Heart right ventricle (tissue), 16 donors: ENCODE measurements around the gene DSCAM. TPM values are rescaled to one million over a fixed set of nuclear protein-coding genes. Genes with fewer than 3 reads are reported as not detected.

Experiments used
- ATAC-seq, 8 donors: fragments of 200-7000 bp; cut with Tn5 transposase; one replicate each; pipeline ENCODE4 v1.9.1; 2020; ENCODE audit warnings: mild to moderate bottlenecking in 8 of 8, moderate library complexity in 8 of 8, moderate number of reproducible peaks in 1 of 8
- DNase-seq, 2 donors: peaks; one replicate each; pipeline ENCODE4 v3.0.0-alpha.2; 2020
- H3K27ac ChIP-seq, 10 donors: fragments of 200-600 bp; sonication (generic) in 2 of 10; one replicate each; pipeline versions ENCODE4 v1.5.0 to v1.8.0; 2020 to 2022; ENCODE audit warnings: mild to moderate bottlenecking in 3 of 10
- H3K27me3 ChIP-seq, 7 donors: fragments of 200-600 bp; one replicate each; pipeline ENCODE4 v1.8.0; 2021 to 2022; ENCODE audit warnings: mild to moderate bottlenecking in 2 of 7
- H3K36me3 ChIP-seq, 9 donors: fragments of 200-600 bp; sonication (generic) in 1 of 9; one replicate each; pipeline versions ENCODE4 v1.5.0 to v1.8.0; 2020 to 2022; ENCODE audit warnings: mild to moderate bottlenecking in 2 of 9
- H3K4me1 ChIP-seq, 9 donors: fragments of 200-600 bp; sonication (generic) in 1 of 9; one replicate each; pipeline versions ENCODE4 v1.5.0 to v1.8.0; 2020 to 2022; ENCODE audit warnings: mild to moderate bottlenecking in 4 of 9
- H3K4me3 ChIP-seq, 10 donors: fragments of 200-600 bp; sonication (generic) in 2 of 10; one replicate each; pipeline versions ENCODE4 v1.5.0 to v1.8.0; 2020 to 2022; ENCODE audit warnings: mild to moderate bottlenecking in 7 of 10, moderate library complexity in 2 of 10
- H3K9me3 ChIP-seq, 11 donors: fragments of 200-600 bp in 10 of 11; sonication (generic) in 2 of 11; one replicate each; pipeline versions ENCODE4 v1.5.0 to v1.8.0; 2013 to 2022; ENCODE audit warnings: mild to moderate bottlenecking in 2 of 11, control low read depth in 1 of 11, moderate library complexity in 1 of 11
- WGBS, 2 donors: extraction: QIAGEN DNeasy Blood & Tissue Kit; methylation state at CpG; one replicate each; pipeline ENCODE4 v1.1.7; 2013; ENCODE audit warnings: inconsistent platforms in 1 of 2; 5-methylcytosine and 5-hydroxymethylcytosine counted together
- intact Hi-C, 10 donors: fragments of 100-400 bp; cut with DNase I; formaldehyde crosslinking; loops; one replicate each; pipeline versions ENCODE4 v1.11.1 to v1.14.2; 2022
- polyA plus RNA-seq, 2 donors: library from polyadenylated mRNA; stranded (reverse); fragments of 200-250 nt; gene quantifications; one replicate each; pipeline ENCODE4 v1.2.3, GENCODE V29; 2013
- total RNA-seq, 10 donors: library from RNA; stranded (reverse); fragmentation: NEBNext Ultra II Directional in 3 of 10; extraction: Animal tissue kit (Norgen Biotek cat#: 25700) in 3 of 10; gene quantifications; one replicate each; pipeline versions ENCODE4 v1.2.1 to v1.2.4, GENCODE V29; 2021 to 2023
- TF ChIP-seq, protein P1 (sequence below), 9 donors: fragments of 200-600 bp; sonication (generic) in 2 of 9; IDR thresholded peaks; one replicate each; pipeline versions ENCODE4 v1.5.0 to v1.8.0; 2021 to 2022; ENCODE audit warnings: antibody characterized with exemption in 9 of 9, mild to moderate bottlenecking in 5 of 9, moderate library complexity in 1 of 9
- donor health status: Arrhythmogenic right ventricular cardiomyopathy.
- donor health status: ischemic (EF 13 %, LVEDD 7.1; RV severe dilation, severe dysfunction).
- donor health status: healthy with polysubstance abuse.
- donor health status: DM: no; HTN: yes; CAD: no.
- donor health status: DM: no; HTN: no; CAD: no.
- donor health status: ischemic (EF 25% LVEDD 6.9; RV normal size, moderate dysfunction).
- donor health status: ischemic (EF 25% LVEDD 5.7; RV mildly dilated, moderate dysfunction).
- donor health status: healthy.
- donor health status: DM: yes; HTN: yes; CAD: no.
- donor health status: Ischemic cardiomyopathy.
- donor health status: ischemic (EF 35%, LVEDD 5.7; RV mildly dilated, moderate dysfunction).
- donor health status: nonischemic (EF 11% LVEDD 7.7; RV severe dilation, severe dysfunction).
- donor health status: DM: yes; HTN: yes; CAD: no.
- donor health status: PGD.
- donor health status: ischemic (EF 29% LVEDD 5.4; RV normal size, mild dysfunction).
- donor health status: nonischemic (EF 23%, LVEDD 6.1; RV moderate dilation, normal function).

Gene DSCAM
- total and polyA plus RNA-seq, 12 donors, result 0.03 to 0.04 TPM; not detected in 10

DNA sequence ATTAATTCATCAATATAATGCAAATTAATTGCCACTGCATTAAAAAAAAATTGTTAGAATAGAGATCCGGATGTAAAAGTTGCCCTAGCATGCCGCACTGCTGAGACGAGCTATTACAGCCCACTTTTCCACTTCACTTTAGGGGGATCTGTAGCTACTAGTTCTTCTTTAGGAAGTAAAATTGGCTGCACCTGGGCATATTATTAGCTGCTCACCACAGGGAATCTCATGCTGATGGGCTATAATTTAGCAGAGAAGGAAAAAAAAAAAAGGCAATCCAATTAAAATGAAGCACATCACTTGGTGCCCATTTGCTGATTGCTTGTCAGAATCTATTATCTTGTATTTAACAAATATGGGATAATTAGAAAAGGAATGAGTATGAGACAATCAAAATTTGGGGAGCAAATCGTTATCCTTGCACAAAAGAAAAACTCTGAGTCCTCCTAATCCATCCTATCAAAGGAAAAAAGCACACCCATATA, 233.4 kb downstream of the DSCAM start:
- Histone ChIP-seq H3K27ac (no peak overlapping the region), H3K4me3 (no peak overlapping the region), H3K9me3 (no peaks in the 10 kb centered on the region), H3K27me3 (peaks cover 0 to 9% (median 0%) of the 10 kb centered on the region in 7 donors), H3K4me1 (no peaks in the 10 kb centered on the region), H3K36me3 (no peaks in the 10 kb centered on the region)
- WGBS, 2 donors, result 93 to 94% methylated on average over 4 of the region's 4 CpGs
- DNase-seq (no peak), ATAC-seq (no peak)
- intact Hi-C loops, result no loop called here
- TF ChIP-seq, protein P1, sequence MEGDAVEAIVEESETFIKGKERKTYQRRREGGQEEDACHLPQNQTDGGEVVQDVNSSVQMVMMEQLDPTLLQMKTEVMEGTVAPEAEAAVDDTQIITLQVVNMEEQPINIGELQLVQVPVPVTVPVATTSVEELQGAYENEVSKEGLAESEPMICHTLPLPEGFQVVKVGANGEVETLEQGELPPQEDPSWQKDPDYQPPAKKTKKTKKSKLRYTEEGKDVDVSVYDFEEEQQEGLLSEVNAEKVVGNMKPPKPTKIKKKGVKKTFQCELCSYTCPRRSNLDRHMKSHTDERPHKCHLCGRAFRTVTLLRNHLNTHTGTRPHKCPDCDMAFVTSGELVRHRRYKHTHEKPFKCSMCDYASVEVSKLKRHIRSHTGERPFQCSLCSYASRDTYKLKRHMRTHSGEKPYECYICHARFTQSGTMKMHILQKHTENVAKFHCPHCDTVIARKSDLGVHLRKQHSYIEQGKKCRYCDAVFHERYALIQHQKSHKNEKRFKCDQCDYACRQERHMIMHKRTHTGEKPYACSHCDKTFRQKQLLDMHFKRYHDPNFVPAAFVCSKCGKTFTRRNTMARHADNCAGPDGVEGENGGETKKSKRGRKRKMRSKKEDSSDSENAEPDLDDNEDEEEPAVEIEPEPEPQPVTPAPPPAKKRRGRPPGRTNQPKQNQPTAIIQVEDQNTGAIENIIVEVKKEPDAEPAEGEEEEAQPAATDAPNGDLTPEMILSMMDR (IDR thresholded peaks at IDR 0.05), result no peak

DNA sequence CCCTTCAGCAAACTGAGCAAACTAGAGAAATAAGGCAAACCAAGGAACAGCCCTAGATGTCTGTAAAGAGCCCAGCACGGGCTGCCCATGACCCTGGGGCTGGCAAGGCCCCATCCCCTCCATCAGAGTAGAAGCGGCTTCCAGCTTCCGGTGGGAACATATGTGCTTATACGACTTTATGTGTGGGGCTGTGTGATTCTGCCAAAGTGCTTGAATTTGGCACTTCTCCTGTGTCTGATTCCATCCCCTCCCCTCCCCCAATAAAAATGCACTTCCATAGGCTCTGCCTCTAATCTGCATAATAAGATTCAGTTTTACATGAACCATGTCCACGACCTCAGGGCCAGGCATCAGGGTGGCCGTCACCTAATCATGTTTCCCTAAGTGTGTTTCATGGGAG, 236.6 kb downstream of the DSCAM start:
- no peaks in the 10 kb centered on the region for H3K4me1 ChIP-seq
- TF ChIP-seq, protein P1 (IDR thresholded peaks at IDR 0.05), result no peak
- H3K9me3 ChIP-seq, result peaks cover 0 to 6% (median 0%) of the 10 kb centered on the region in 11 donors
- H3K4me3 ChIP-seq, result no peak overlapping the region
- WGBS, 2 donors, result 80 to 82% methylated on average over 6 of the region's 6 CpGs
- no peak for ATAC-seq
- no peak for DNase-seq
- peaks cover 0 to 9% (median 0%) of the 10 kb centered on the region in 7 donors for H3K27me3 ChIP-seq
- no peaks in the 10 kb centered on the region for H3K36me3 ChIP-seq
- intact Hi-C loops, result no loop called here
- no peak overlapping the region for H3K27ac ChIP-seq

DNA sequence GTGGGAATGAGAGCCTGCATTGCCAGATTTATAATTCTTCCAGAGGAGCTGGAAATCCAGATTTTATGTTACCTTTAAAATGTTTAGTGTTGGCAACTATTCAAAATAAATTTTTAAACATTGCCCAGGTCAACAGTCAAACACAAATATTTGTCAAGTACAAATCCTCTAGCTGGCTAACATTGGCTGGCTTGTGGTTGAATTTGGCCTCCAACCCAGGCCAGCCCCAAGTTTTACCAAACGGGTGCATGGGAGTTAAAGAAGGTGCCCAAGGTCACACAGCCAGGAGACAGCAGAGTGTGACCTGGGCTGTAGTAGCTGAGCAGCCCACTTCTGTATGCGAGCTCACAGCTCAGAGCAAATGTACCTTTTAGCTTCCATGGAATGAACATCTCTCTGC, 240.6 kb downstream of the DSCAM start:
- no peaks in the 10 kb centered on the region for H3K36me3 ChIP-seq
- DNase-seq, result no peak
- no peak overlapping the region for H3K4me3 ChIP-seq
- no peaks in the 10 kb centered on the region for H3K4me1 ChIP-seq
- no peak for ATAC-seq
- intact Hi-C loops, result no loop called here
- H3K9me3 ChIP-seq, result peaks cover 0 to 27% (median 2%) of the 10 kb centered on the region in 11 donors
- no peak overlapping the region for H3K27ac ChIP-seq
- TF ChIP-seq, protein P1 (IDR thresholded peaks at IDR 0.05), result no peak
- H3K27me3 ChIP-seq, result no peaks in the 10 kb centered on the region
- WGBS, 2 donors, result 63 to 68% methylated on average over 2 of the region's 2 CpGs

DNA sequence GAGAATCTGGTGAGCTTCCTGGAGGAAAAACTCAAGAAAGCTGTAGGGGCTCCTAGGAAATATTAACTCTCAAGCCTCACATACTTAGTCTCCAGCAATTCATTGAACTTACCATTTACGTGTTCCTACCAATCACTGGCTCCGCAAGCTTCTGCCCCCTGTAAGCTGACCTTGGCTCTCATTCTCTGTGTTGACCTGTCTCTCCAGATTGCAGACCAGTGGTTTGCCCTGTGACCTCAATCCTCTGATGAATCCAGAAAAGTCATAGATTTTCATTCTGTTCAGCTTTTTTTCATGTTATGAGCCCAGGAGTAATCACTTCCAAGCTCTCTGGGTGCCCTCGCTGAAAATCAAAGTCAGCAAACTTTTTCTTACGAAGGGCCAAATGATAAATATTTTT, 241.9 kb downstream of the DSCAM start:
- Histone ChIP-seq H3K9me3 (peaks cover 0 to 28% (median 2%) of the 10 kb centered on the region in 11 donors), H3K36me3 (no peaks in the 10 kb centered on the region), H3K4me3 (no peak overlapping the region), H3K27ac (no peak overlapping the region), H3K4me1 (no peaks in the 10 kb centered on the region), H3K27me3 (no peaks in the 10 kb centered on the region)
- DNase-seq (no peak), ATAC-seq (no peak)
- TF ChIP-seq, protein P1 (IDR thresholded peaks at IDR 0.05), result no peak
- intact Hi-C loops, result no loop called here
- 96 to 98% methylated on average over 4 of the region's 4 CpGs for WGBS, 2 donors
